Tibial nerve (tissue), 4 donors: ENCODE data around the gene DNMT1. TPM values are rescaled to one million over a fixed set of nuclear protein-coding genes. Genes with fewer than 3 reads are reported as not detected.
"Not testable (repeated sequence)": the region's sequence is repeated elsewhere in the genome, so short reads cannot be mapped to it uniquely, and the experiment has no call there.

Experiments used
- DNase-seq, 2 donors: peaks; one replicate each; pipeline ENCODE4 v3.0.0-alpha.2; 2019; ENCODE audit warnings: low spot score in 2 of 2
- H3K27ac ChIP-seq, 4 donors: fragments of 200-600 bp; sonication (generic) in 3 of 4; one replicate each; pipeline ENCODE4 v1.5.1; 2017 to 2019; ENCODE audit warnings: mild to moderate bottlenecking in 1 of 4
- H3K27me3 ChIP-seq, 2 donors: fragments of 200-600 bp; sonication (generic) in 1 of 2; one replicate each; pipeline versions ENCODE4 v1.5.1 to v1.6.0; 2017 to 2019
- H3K36me3 ChIP-seq, 3 donors: fragments of 200-600 bp; sonication (generic); one replicate each; pipeline ENCODE4 v1.5.1; 2018 to 2019
- H3K4me1 ChIP-seq, 4 donors: fragments of 200-600 bp; sonication (generic) in 3 of 4; one replicate each; pipeline ENCODE4 v1.5.1; 2017 to 2019
- H3K4me3 ChIP-seq, 4 donors: fragments of 200-600 bp; sonication (generic) in 3 of 4; one replicate each; pipeline ENCODE4 v1.5.1; 2017 to 2019; ENCODE audit warnings: mild to moderate bottlenecking in 1 of 4, moderate library complexity in 1 of 4
- H3K9me3 ChIP-seq, 4 donors: fragments of 200-600 bp; sonication (generic) in 3 of 4; one replicate each; pipeline ENCODE4 v1.5.1; 2017 to 2019
- EP300 ChIP-seq, 2 donors: sonication (generic); formaldehyde crosslinking; IDR thresholded peaks; one replicate each; pipeline ENCODE4 v1.6.1; 2017; ENCODE audit warnings: antibody characterized with exemption in 2 of 2, mild to moderate bottlenecking in 1 of 2
- POLR2A ChIP-seq, 2 donors: fragments of 450-650 bp; IDR thresholded peaks; one replicate each; pipeline ENCODE4 v1.6.1; 2017; ENCODE audit warnings: antibody characterized with exemption in 2 of 2, mild to moderate bottlenecking in 2 of 2, moderate library complexity in 2 of 2
- WGBS, 2 donors: methylation state at CpG; one replicate each; pipeline ENCODE4 v1.1.5; 2018; 5-methylcytosine and 5-hydroxymethylcytosine counted together
- total RNA-seq, 4 donors: library from RNA; depleted of rRNA; stranded (reverse); fragments of >200 nt; gene quantifications; one replicate each; pipeline ENCODE4 v1.1.0, GENCODE V29; 2016
- TF ChIP-seq, protein P1 (sequence below), 5 experiments: fragments of 200-600 bp in 3 of 5; fragments of 450-650 bp in 2 of 5; sonication (generic) in 3 of 5; IDR thresholded peaks; one replicate each; pipeline ENCODE4 v1.5.1; 2016 to 2019; ENCODE audit warnings: antibody characterized with exemption in 5 of 5, mild to moderate bottlenecking in 3 of 5, moderate library complexity in 2 of 5

DNMT1 gene
- 10 to 100 TPM; 48.2 to 72.9 (median 55.2) TPM for total RNA-seq

DNA sequence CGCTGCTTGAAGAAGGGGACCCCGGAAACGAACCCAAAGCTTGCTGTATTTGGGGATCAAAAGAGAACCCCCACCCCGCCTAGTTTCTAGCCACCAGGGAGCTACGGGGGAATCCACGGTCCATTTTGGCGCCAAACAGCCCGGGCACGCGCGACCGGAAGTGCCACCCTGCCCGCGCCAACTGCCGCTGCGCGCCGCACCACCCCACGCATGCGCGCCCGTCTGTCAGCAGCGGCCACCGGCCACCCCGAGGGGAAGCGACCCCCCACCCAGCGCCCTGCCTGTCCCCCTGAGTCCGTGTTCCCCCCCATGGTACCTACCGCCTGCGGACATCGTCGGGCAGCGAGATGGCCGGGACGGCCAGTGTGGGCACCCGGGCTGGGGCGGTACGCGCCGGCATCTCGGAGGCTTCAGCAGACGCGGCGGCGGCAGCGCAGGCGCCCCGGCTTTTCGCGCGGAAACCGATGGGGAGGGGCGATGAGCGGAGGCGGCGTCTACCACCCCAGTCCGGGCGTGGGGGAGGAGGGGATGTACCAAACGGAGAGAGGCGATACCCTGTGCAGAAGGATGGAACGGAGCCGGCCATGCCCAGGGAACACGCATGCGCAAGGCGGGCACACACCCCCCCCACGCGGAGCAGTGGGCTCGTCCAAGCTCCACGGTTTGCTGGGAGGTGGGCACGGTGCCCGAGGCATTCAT lies at the start of gene DNMT1:
DNMT1 (minus strand) TSS at position 454 of the 699 bp plus-strand sequence; CDS start at position 400, 54 bp downstream.
- Histone ChIP-seq H3K4me3 (peak within 1 kb of the TSS; percentile 77 to 95 (median 92)), H3K9me3 (no peaks in the 10 kb centered on the region), H3K4me1 (peaks cover 0 to 61% (median 19%) of the 10 kb centered on the region in 4 donors), H3K27ac (peak within 1 kb of the TSS; percentile 76 to 91 (median 86)), H3K27me3 (no peaks in the 10 kb centered on the region), H3K36me3 (peaks cover 0 to 8% (median 0%) of the 10 kb centered on the region in 3 donors)
- 0 to 1% methylated on average over 44 to 68 of the region's 71 CpGs for WGBS, 2 donors
- peak; percentile 86 to 92 for DNase-seq
- TF ChIP-seq EP300 (IDR thresholded peaks at IDR 0.05) (peak; percentile 59 to 85), POLR2A (IDR thresholded peaks at IDR 0.05) (peak in 1 of 2 donors; percentile 65)
- TF ChIP-seq, protein P1, sequence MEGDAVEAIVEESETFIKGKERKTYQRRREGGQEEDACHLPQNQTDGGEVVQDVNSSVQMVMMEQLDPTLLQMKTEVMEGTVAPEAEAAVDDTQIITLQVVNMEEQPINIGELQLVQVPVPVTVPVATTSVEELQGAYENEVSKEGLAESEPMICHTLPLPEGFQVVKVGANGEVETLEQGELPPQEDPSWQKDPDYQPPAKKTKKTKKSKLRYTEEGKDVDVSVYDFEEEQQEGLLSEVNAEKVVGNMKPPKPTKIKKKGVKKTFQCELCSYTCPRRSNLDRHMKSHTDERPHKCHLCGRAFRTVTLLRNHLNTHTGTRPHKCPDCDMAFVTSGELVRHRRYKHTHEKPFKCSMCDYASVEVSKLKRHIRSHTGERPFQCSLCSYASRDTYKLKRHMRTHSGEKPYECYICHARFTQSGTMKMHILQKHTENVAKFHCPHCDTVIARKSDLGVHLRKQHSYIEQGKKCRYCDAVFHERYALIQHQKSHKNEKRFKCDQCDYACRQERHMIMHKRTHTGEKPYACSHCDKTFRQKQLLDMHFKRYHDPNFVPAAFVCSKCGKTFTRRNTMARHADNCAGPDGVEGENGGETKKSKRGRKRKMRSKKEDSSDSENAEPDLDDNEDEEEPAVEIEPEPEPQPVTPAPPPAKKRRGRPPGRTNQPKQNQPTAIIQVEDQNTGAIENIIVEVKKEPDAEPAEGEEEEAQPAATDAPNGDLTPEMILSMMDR (IDR thresholded peaks at IDR 0.05), result peak in 1 of 5 experiments; percentile 48

DNA sequence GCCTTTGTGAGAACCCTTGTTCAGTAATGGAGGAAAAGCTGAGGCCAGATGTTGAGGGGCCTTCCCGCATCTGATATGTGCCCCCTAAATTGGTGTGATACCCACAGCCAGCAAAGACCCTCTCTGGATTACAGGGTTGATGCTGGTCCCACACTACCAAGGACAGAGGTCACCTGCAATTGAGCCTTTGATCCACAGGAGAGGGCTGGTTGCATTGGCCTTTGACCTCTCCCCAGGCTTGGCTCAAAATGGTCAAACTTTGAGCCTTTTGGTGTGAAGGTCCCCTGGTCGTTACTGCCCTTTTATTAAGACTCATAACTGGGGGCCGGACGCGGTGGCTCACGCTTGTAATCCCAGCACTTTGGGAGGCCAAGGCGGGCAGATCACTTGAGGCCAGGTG lies 48.9 kb upstream of the DNMT1 start:
- H3K27ac ChIP-seq, result no peak overlapping the region
- H3K9me3 ChIP-seq, result no peaks in the 10 kb centered on the region
- DNase-seq, result no peak
- H3K4me1 ChIP-seq, result no peaks in the 10 kb centered on the region
- no peak overlapping the region for H3K4me3 ChIP-seq
- WGBS, 2 donors, result 87 to 89% methylated on average over 7 of the region's 7 CpGs
- no peaks in the 10 kb centered on the region for H3K27me3 ChIP-seq
- peaks cover 0 to 11% (median 0%) of the 10 kb centered on the region in 3 donors for H3K36me3 ChIP-seq
- TF ChIP-seq EP300 (IDR thresholded peaks at IDR 0.05), result no peak
- TF ChIP-seq POLR2A (IDR thresholded peaks at IDR 0.05), result no peak
- TF ChIP-seq, protein P1 (IDR thresholded peaks at IDR 0.05), result no peak

DNA sequence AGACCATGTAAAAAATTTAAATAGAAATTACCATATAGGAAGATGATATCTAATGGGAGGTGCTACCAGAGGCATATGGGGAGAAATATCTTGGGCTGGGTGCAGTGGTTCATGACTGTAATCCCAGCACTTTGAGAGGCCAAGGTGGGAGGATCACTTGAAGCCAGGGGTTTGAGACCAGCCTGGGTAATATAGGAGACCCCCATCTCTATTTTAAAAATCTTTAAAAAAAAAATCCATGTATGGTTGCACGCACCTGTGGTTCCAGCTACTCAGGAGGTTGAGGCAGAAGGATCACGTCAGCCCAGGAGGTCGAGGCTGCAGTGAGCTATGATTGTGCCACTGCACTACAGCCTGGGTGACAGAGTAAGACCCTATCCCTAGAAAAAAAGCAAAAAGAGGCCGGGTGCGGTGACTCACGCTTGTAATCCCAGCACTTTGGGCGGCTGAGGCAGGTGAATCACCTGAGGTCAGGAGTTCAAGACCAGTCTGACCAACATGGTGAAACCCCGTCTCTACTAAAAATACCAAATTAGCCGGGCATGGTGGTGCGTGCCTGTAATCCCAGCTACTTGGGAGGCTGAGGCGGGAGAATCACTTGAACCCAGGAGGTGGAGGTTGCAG lies 47.2 kb upstream of the DNMT1 start:
- H3K4me3 ChIP-seq, H3K27me3 ChIP-seq, H3K36me3 ChIP-seq, H3K4me1 ChIP-seq, H3K9me3 ChIP-seq, H3K27ac ChIP-seq, DNase-seq: not testable (repeated sequence)
- WGBS, 2 donors, result 94 to 95% methylated on average over 11 of the region's 11 CpGs

DNA sequence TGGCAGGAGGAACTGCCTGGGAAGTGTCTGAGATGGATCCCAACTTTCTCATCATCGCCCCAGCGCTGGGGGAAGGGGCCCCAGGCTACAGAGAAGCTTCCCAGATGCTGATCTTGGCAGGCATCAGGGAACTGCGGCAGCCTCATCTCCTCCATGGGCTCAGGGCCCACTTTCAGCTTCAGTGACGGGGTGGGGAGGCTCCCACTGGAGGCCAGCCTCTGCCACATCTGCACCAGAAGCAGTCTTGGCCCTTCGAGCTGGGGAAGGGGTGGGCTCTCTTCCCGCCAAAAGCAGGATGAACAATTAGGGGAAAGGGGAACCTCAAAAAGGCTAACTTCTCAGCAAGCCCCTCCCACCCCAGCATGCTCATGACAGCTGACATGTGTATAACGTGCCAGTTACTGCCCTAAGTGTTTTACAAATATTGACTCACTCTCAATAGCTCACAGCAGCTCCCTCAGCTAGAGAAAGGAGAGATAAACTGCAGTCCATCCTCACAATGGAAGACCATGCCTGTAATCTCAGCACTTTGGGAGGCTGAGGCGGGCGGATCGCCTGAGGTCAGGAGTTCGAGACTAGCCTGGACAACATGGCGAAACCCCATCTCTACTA lies 43.5 kb upstream of the DNMT1 start:
- Histone ChIP-seq H3K9me3 (no peaks in the 10 kb centered on the region), H3K27ac (peak overlapping the region in 3 of 4 donors; percentile 40 to 66 (median 45)), H3K36me3 (no peaks in the 10 kb centered on the region), H3K4me3 (no peak overlapping the region), H3K4me1 (peaks cover 0 to 17% (median 2%) of the 10 kb centered on the region in 4 donors), H3K27me3 (no peaks in the 10 kb centered on the region)
- DNase-seq, result no peak
- 63 to 68% methylated on average over 12 of the region's 12 CpGs for WGBS, 2 donors
- TF ChIP-seq POLR2A (IDR thresholded peaks at IDR 0.05), result no peak
- no peak for TF ChIP-seq EP300 (IDR thresholded peaks at IDR 0.05)
- TF ChIP-seq, protein P1 (IDR thresholded peaks at IDR 0.05), result no peak

DNA sequence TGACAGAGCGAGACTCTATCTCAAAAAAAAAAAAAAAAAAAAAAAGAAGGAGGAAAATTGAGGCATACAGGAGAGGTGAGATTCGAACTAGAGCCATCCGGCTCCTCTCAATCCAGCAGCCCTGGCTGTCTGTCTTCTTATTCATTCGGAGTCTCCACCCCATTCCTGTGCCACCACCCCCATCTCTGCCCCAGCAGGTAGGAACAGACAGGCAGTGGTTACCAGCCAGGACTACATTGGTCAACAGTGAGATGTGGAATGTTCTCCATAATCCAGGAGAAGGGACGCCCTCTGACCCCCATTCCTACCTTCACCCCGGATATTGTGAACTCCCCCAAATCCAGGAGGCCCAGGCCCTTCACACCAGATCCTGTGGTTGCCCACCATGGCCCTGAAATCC lies 42.9 kb upstream of the DNMT1 start:
- no peak overlapping the region for H3K4me3 ChIP-seq
- peak overlapping the region in 3 of 4 donors; percentile 40 to 66 (median 45) for H3K27ac ChIP-seq
- no peaks in the 10 kb centered on the region for H3K36me3 ChIP-seq
- no peaks in the 10 kb centered on the region for H3K27me3 ChIP-seq
- H3K4me1 ChIP-seq, result peaks cover 0 to 17% (median 2%) of the 10 kb centered on the region in 4 donors
- DNase-seq, result no peak
- TF ChIP-seq, protein P1 (IDR thresholded peaks at IDR 0.05), result no peak
- TF ChIP-seq POLR2A (IDR thresholded peaks at IDR 0.05) (no peak), EP300 (IDR thresholded peaks at IDR 0.05) (no peak)
- H3K9me3 ChIP-seq, result no peaks in the 10 kb centered on the region
- 82 to 88% methylated on average over 6 of the region's 6 CpGs for WGBS, 2 donors

DNA sequence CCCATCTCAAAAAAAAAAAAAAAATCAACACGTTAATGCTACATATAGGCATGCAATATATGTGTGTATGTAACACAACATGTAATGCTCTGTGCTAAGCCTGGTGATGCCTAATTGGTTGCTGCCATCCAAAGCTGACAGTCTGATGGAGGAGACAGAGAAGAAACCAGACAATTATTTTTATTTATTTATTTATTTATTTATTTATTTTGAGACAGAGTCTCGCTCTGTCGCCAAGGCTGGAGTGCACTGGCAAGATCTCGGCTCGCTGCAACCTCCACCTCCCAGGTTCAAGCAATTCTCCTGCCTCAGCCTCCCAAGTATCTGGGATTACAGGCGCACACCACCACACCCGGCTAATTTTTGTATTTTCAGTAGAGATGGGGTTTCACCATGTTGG lies 40.7 kb upstream of the DNMT1 start:
- 93 to 96% methylated on average over 7 of the region's 7 CpGs for WGBS, 2 donors
- Histone ChIP-seq H3K27ac (peak overlapping the region in 3 of 4 donors; percentile 56 to 82 (median 81)), H3K4me1 (peaks cover 0 to 27% (median 2%) of the 10 kb centered on the region in 4 donors)
- H3K4me3 ChIP-seq, H3K9me3 ChIP-seq, DNase-seq, H3K36me3 ChIP-seq, H3K27me3 ChIP-seq: not testable (repeated sequence)
